Coronary artery (tissue), 2 donors: ENCODE results near the gene SP6.
A peak's percentile ranks its signal among the peaks of the same experiment; 100 is the strongest.

Experiments used
- DNase-seq: peaks from one replicate; pipeline ENCODE4 v3.0.0-alpha.2; 2017; ENCODE audit warnings: low spot score
- H3K27ac ChIP-seq, 2 donors: fragments of 200-600 bp; sonication (generic); one replicate each; pipeline ENCODE4 v1.5.1; 2016 to 2019
- H3K4me3 ChIP-seq: fragments of 200-600 bp; sonication (generic); 2 replicates; pipeline ENCODE4 v1.5.1; 2016; ENCODE audit warnings: mild to moderate bottlenecking, moderate library complexity
- TF ChIP-seq, protein P1 (sequence below): fragments of 200-600 bp; sonication (generic); IDR thresholded peaks from one replicate; pipeline ENCODE4 v1.5.1; 2019; ENCODE audit warnings: antibody characterized with exemption

SP6 gene

DNA sequence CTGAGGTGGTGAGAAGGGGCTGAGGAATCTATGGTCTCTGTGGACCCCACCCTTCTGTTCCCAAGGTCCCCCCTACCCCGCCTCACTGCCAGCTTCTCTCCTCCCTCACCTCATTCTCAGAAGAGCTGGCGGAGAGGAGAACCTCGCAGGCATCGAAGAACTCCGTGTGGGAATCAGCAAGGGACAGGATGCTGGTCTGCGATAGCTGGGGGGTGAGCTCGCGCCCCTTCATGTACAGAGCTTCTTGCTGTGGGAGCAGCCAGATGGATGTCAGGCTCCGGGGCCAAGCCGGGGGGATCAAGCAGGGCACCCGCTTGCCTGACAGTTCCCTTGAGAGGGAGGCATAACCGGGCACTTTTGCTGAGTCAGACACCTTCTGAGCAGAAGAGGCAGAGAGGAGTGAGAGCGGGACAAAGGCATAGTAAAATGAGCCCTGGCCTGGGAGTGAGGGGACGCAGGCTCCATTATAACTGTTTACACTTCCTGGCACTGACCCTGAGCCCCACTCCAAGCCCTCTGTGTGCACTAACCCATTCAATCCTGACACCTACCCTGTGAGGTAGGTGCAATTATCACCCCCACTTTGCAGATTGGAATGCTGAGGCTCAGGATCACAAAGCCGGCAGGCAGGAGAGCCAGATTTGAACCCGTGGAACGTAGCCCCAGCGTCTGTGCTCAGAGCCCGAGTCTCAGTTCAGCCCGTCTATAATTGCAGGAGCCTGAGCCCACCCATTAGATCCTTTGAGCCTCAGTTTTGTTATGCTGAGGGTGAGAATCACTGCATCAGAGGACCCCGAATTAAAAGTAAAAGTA lies 35.7 kb downstream of the SP6 start:
- H3K27ac ChIP-seq: no peak overlapping the region
- TF ChIP-seq, protein P1, sequence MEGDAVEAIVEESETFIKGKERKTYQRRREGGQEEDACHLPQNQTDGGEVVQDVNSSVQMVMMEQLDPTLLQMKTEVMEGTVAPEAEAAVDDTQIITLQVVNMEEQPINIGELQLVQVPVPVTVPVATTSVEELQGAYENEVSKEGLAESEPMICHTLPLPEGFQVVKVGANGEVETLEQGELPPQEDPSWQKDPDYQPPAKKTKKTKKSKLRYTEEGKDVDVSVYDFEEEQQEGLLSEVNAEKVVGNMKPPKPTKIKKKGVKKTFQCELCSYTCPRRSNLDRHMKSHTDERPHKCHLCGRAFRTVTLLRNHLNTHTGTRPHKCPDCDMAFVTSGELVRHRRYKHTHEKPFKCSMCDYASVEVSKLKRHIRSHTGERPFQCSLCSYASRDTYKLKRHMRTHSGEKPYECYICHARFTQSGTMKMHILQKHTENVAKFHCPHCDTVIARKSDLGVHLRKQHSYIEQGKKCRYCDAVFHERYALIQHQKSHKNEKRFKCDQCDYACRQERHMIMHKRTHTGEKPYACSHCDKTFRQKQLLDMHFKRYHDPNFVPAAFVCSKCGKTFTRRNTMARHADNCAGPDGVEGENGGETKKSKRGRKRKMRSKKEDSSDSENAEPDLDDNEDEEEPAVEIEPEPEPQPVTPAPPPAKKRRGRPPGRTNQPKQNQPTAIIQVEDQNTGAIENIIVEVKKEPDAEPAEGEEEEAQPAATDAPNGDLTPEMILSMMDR: no peak

DNA sequence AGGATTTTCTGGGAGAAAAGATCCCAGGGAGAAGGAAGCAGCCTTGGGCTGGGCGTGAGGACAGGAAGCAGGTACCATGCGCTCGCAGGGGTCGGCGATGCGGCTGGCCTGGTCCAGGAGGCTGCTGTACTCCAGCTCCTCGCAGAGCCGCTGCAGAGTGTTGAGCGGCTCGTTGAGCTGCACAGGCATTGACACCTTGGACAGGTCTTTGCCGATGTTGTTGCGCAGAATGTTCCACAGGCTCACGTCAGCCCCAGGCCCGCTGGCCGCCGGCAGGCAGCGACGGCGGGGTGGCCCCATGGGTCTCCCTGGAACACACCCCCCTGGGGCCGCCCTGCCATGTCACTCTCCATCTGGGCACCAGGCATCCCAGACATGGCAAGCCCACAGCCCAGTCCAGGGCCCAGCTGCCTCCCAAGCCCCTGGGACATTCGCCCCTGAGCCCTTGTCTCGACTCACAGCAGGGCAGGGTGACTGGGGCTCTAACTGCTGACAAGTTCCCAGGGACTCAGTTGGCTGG lies 37.4 kb downstream of the SP6 start:
- no peak for DNase-seq

More for the DNA sequence above, 35.7 kb downstream of the SP6 start:
- no peak for DNase-seq
- no peak overlapping the region for H3K4me3 ChIP-seq

DNA sequence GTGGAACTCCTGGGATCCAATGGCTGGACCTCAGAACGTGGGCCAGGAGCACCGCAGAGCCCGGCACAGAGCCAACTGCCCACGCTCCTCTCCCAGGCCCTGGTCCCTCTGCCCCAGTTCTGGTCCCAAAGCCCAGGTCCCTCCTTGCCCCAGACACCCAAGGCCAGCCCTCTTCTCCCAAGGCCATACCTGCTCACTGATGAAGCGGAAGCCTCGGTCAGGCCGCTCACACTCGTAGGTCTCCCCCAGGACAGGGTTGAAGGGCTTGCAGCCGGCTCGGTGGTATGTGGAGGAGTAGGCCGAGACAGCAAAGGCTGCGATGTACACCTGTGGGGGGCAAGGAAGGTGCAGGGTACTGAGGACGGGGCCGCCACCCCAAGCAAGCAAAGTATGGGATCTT lies 37.9 kb downstream of the SP6 start:
- Histone ChIP-seq H3K4me3 (no peak overlapping the region), H3K27ac (no peak overlapping the region)
- TF ChIP-seq, protein P1: no peak
- no peak for DNase-seq

More for the DNA sequence above, 37.4 kb downstream of the SP6 start:
- Histone ChIP-seq H3K4me3 (no peak overlapping the region), H3K27ac (no peak overlapping the region)
- TF ChIP-seq, protein P1: no peak

DNA sequence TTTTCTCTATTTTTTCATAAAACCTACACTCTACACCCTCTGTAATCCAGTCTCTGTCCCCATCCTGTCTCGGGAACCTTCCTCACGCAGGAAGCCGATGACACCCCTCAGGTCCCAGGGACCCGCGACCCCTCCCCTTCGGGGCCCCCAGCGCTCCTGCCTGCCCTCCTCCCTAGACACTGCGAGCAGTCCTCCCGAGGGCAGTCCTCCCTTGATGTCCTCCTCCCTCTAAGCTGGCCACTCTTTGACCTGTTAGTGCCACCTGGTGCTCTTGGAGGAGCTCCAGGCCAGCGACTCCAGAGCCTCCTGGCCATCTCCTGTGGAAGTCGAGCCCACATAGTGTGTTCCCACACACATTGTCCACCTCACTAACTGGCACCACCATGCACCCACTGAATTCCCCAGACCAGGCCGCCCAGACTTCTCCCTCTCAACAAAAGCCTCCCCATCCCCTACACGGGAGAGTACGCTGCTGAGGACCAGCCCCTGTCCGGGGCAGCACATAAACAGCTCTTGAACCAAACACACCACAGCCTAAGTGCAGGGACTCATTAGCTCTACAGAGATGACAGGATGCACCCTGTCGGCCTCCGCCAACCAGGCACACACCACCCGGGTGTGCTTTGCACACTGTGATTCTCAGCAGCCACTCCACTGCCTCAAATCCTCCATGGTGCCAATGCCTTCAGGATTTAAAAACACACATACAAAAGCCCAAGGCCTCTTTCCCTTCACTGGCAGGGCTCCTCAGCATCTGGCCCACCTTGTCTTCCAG lies 38.6 kb downstream of the SP6 start:
- DNase-seq: no peak
- no peak overlapping the region for H3K27ac ChIP-seq
- TF ChIP-seq, protein P1: no peak
- H3K4me3 ChIP-seq: no peak overlapping the region

DNA sequence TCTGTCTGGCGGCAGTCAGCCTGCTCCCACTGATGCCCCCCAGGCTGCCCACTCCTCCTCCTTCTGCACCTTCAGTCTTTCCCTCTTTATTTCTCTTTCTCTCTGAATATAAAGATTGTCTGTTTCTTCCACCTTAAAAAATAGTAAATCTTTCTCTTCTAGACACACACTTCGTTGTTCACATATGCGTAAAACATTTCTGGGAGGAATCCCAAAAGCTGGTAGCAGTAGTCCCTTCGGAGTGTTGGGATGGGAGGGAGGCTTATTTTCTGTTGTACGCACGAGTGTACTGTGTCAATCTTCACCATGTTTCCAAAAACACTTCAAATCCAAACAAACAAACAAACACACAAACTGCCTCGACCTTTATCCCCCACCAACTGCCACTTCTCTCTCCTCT lies 39.3 kb downstream of the SP6 start:
- no peak overlapping the region for H3K4me3 ChIP-seq
- TF ChIP-seq, protein P1: no peak
- no peak overlapping the region for H3K27ac ChIP-seq
- DNase-seq: no peak

DNA sequence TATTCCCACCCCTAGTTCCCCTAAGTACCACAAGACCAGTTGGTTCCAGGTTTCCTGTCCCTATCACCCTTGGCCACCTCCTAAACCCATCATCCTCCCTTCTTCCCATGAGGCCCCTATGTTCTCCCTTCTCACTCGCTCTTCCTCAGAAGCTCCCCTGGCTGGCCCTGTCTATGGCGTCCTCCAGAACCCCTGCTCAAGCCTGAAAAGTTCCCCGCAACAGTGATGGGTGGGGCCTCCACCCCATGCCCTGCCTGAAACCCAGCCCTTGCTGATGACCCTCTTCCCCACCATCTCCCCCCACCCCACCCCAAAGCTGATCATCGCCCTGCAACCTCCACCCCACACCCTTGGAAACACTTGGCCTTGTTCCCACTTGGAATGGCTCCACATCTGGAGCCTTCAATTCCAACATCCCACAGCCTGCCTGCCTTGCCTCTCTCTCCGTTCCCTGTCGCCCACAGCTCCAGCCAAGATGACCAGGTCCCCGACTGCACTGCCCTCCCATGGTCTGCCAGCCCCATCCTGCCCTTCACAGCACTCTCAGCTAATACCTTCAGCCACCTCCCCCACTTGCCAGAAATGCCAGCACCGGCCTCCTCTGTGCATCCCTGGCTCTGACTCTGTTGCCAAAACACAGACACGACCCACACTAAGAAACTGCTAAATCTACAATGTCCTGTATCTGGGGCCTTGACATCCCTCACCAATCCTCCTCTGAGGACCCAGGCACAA lies 39.9 kb downstream of the SP6 start:
- TF ChIP-seq, protein P1: no peak
- peak; percentile 67 for DNase-seq
- H3K27ac ChIP-seq: no peak overlapping the region

More for the DNA sequence above, 39.9 kb downstream of the SP6 start:
- H3K4me3 ChIP-seq: no peak overlapping the region
